Activated CD8-positive, alpha-beta T cell treated with anti-CD3 and anti-CD28 coated beads for 36 hours (primary cell): Measurements from ENCODE around the gene COLEC12. TPM values are rescaled to one million over a fixed set of nuclear protein-coding genes. Genes with fewer than 3 reads are reported as not detected.

Source experiments
- ATAC-seq: fragments of 200-7000 bp; cut with Tn5 transposase; one replicate; pipeline ENCODE4 v1.10.0; 2021; ENCODE audit warnings: mild to moderate bottlenecking, moderate library complexity
- CTCF ChIA-PET: fragments of 350-600 bp; sonication (Branson Sonifier 250); formaldehyde crosslinking; loops from one replicate; lab custom pipeline; 2021; ENCODE audit warnings: antibody characterized with exemption; lab: Charles Lee
- POLR2A ChIA-PET: fragments of 350-600 bp; sonication (Branson Sonifier 250); formaldehyde crosslinking; loops from one replicate; lab custom pipeline; 2021; ENCODE audit warnings: antibody characterized with exemption; lab: Charles Lee
- DNase-seq: peaks from one replicate; pipeline ENCODE4 v3.0.0-alpha.2; 2020
- H3K27ac Mint-ChIP-seq: one replicate; pipeline ENCODE4 v1.8.0; 2021; ENCODE audit warnings: mild to moderate bottlenecking, mixed read lengths
- H3K27me3 Mint-ChIP-seq: one replicate; pipeline ENCODE4 v1.8.0; 2021; ENCODE audit warnings: mixed read lengths
- H3K36me3 Mint-ChIP-seq: one replicate; pipeline ENCODE4 v1.8.0; 2021; ENCODE audit warnings: low read depth, mixed read lengths
- H3K4me1 Mint-ChIP-seq: one replicate; pipeline ENCODE4 v1.8.0; 2021; ENCODE audit warnings: low read depth, mixed read lengths
- H3K4me3 Mint-ChIP-seq: one replicate; pipeline ENCODE4 v1.8.0; 2021; ENCODE audit warnings: mild to moderate bottlenecking, moderate library complexity, mixed read lengths
- H3K9me3 Mint-ChIP-seq: one replicate; pipeline ENCODE4 v1.8.0; 2021; ENCODE audit warnings: mixed read lengths
- CTCF ChIP-seq: fragments of 200-600 bp; IDR thresholded peaks from one replicate; pipeline ENCODE4 v1.8.0; 2022; ENCODE audit warnings: antibody characterized with exemption, mild to moderate bottlenecking
- intact Hi-C: fragments of 100-400 bp; cut with micrococcal nuclease; formaldehyde crosslinking; loops from one replicate; pipeline ENCODE4 v1.10.0; 2022
- total RNA-seq, 2 experiments: library from RNA; stranded (reverse); gene quantifications; one replicate each; pipeline ENCODE4 v1.2.3, GENCODE V29; 2021

Gene COLEC12
- total RNA-seq, 2 experiments from 2014 or later: not detected

GRCh38 chr18:515156-515815 is 14.8 kb upstream of the COLEC12 start:
- ATAC-seq: no peak
- CTCF ChIA-PET: no interaction called here
- no peak for DNase-seq
- Mint-ChIP-seq H3K36me3 (no peaks in the 10 kb centered on the region), H3K4me3 (no peak overlapping the region), H3K27ac (no peak overlapping the region), H3K9me3 (peaks cover 8% of the 10 kb centered on the region), H3K27me3 (peaks cover 4% of the 10 kb centered on the region), H3K4me1 (peaks cover 5% of the 10 kb centered on the region)
- POLR2A ChIA-PET: no interaction called here
- intact Hi-C loops: no loop called here
- no peak for TF ChIP-seq CTCF

GRCh38 chr18:513826-514530 is 13.5 kb upstream of the COLEC12 start:
- Mint-ChIP-seq H3K9me3 (peaks cover 8% of the 10 kb centered on the region), H3K27ac (no peak overlapping the region), H3K27me3 (peaks cover 3% of the 10 kb centered on the region), H3K36me3 (no peaks in the 10 kb centered on the region), H3K4me1 (peaks cover 4% of the 10 kb centered on the region), H3K4me3 (no peak overlapping the region)
- POLR2A ChIA-PET: no interaction called here
- ATAC-seq (no peak), DNase-seq (no peak)
- TF ChIP-seq CTCF: no peak
- intact Hi-C loops: no loop called here
- CTCF ChIA-PET: no interaction called here

GRCh38 chr18:512957-513356 is 12.5 kb upstream of the COLEC12 start:
- CTCF ChIA-PET: no interaction called here
- peaks cover 8% of the 10 kb centered on the region for H3K9me3 Mint-ChIP-seq
- POLR2A ChIA-PET: no interaction called here

GRCh38 chr18:508835-509234 is 8.3 kb upstream of the COLEC12 start:
- intact Hi-C loops: no loop called here
- CTCF ChIA-PET: interaction anchor here (2.8 kb wide), 1 partner anchor 13 kb away, joined by 11 read pairs; no protein-coding TSS in a partner anchor
- POLR2A ChIA-PET: no interaction called here
- ATAC-seq (no peak), DNase-seq (no peak)
- no peaks in the 10 kb centered on the region for H3K4me1 Mint-ChIP-seq
- H3K4me3 Mint-ChIP-seq: no peak overlapping the region
- H3K27ac Mint-ChIP-seq: no peak overlapping the region
- peaks cover 3% of the 10 kb centered on the region for H3K9me3 Mint-ChIP-seq
- no peaks in the 10 kb centered on the region for H3K36me3 Mint-ChIP-seq
- no peak for TF ChIP-seq CTCF
- no peaks in the 10 kb centered on the region for H3K27me3 Mint-ChIP-seq

More at GRCh38 chr18:512957-513356, 12.5 kb upstream of the COLEC12 start:
- no peak for TF ChIP-seq CTCF
- no peak overlapping the region for H3K4me3 Mint-ChIP-seq
- peaks cover 3% of the 10 kb centered on the region for H3K27me3 Mint-ChIP-seq
- no peaks in the 10 kb centered on the region for H3K36me3 Mint-ChIP-seq
- no peak for ATAC-seq
- DNase-seq: no peak
- intact Hi-C loops: no loop called here
- no peak overlapping the region for H3K27ac Mint-ChIP-seq
- H3K4me1 Mint-ChIP-seq: no peaks in the 10 kb centered on the region

GRCh38 chr18:507636-508035 is 7.1 kb upstream of the COLEC12 start:
- no peaks in the 10 kb centered on the region for H3K36me3 Mint-ChIP-seq
- no peaks in the 10 kb centered on the region for H3K4me1 Mint-ChIP-seq
- H3K27ac Mint-ChIP-seq: no peak overlapping the region
- CTCF ChIA-PET: interaction anchor here (0.9 to 2.8 kb wide), 3 partner anchors 10 to 323 kb away, joined by 3 to 11 read pairs (median 3); no protein-coding TSS in a partner anchor
- no peaks in the 10 kb centered on the region for H3K27me3 Mint-ChIP-seq
- no peak overlapping the region for H3K4me3 Mint-ChIP-seq
- DNase-seq: no peak
- peaks cover 3% of the 10 kb centered on the region for H3K9me3 Mint-ChIP-seq
- TF ChIP-seq CTCF: no peak
- intact Hi-C loops: no loop called here
- no peak for ATAC-seq
- POLR2A ChIA-PET: interaction anchor here (1.1 kb wide), 1 partner anchor 12 kb away, joined by 3 read pairs; no protein-coding TSS in a partner anchor
